Suprapubic skin (tissue), 4 donors: ENCODE measurements around the gene ILDR2. TPM values are rescaled to one million over a fixed set of nuclear protein-coding genes. Genes with fewer than 3 reads are reported as not detected.
A peak's percentile ranks its signal among the peaks of the same experiment; 100 is the strongest.

Experiments used
- DNase-seq, 2 donors: peaks; one replicate each; pipeline ENCODE4 v3.0.0-alpha.2; 2019; ENCODE audit warnings: low spot score in 2 of 2
- H3K27ac ChIP-seq: fragments of 200-600 bp; sonication (generic); one replicate; pipeline ENCODE4 v1.5.1; 2019
- H3K27me3 ChIP-seq: fragments of 200-600 bp; sonication (generic); one replicate; pipeline ENCODE4 v1.5.1; 2019
- H3K36me3 ChIP-seq: fragments of 200-600 bp; sonication (generic); one replicate; pipeline ENCODE4 v1.5.1; 2019
- H3K4me1 ChIP-seq: fragments of 200-600 bp; sonication (generic); one replicate; pipeline ENCODE4 v1.5.1; 2019
- H3K4me3 ChIP-seq: fragments of 200-600 bp; sonication (generic); one replicate; pipeline ENCODE4 v1.5.1; 2019; ENCODE audit warnings: mild to moderate bottlenecking
- H3K9me3 ChIP-seq: fragments of 200-600 bp; sonication (generic); one replicate; pipeline ENCODE4 v1.5.1; 2019
- CTCF ChIP-seq, 2 donors: fragments of 200-600 bp in 1 of 2; fragments of 450-650 bp in 1 of 2; sonication (generic) in 1 of 2; IDR thresholded peaks; one replicate each; pipeline ENCODE4 v1.5.1; 2016 to 2019; ENCODE audit warnings: antibody characterized with exemption in 2 of 2, mild to moderate bottlenecking in 1 of 2, moderate library complexity in 1 of 2
- EP300 ChIP-seq: sonication (generic); formaldehyde crosslinking; IDR thresholded peaks from one replicate; pipeline ENCODE4 v1.6.1; 2017; ENCODE audit warnings: antibody characterized with exemption
- POLR2A ChIP-seq, 2 donors: fragments of 450-650 bp; IDR thresholded peaks; one replicate each; pipeline ENCODE4 v1.6.1; 2017; ENCODE audit warnings: antibody characterized with exemption in 2 of 2, mild to moderate bottlenecking in 2 of 2, moderate library complexity in 2 of 2
- POLR2AphosphoS5 ChIP-seq, 3 donors: sonication (generic); formaldehyde crosslinking; IDR thresholded peaks; one replicate each; pipeline ENCODE4 v1.6.1; 2017; ENCODE audit warnings: antibody characterized with exemption in 3 of 3
- WGBS: methylation state at CpG from one replicate; pipeline ENCODE4 v1.1.5; 2018; 5-methylcytosine and 5-hydroxymethylcytosine counted together
- total RNA-seq, 4 donors: library from RNA; depleted of rRNA; stranded (reverse); fragments of >200 nt; gene quantifications; one replicate each; pipeline ENCODE4 v1.1.0, GENCODE V29; 2016

The ILDR2 gene
- total RNA-seq, 4 donors from 2014 or later: 0.47 to 0.70 (median 0.48) TPM; not detected in 1

GRCh38 chr1:166977951-166978350 is 2.6 kb upstream of the ILDR2 start:
- H3K9me3 ChIP-seq: no peaks in the 10 kb centered on the region
- DNase-seq: no peak
- H3K36me3 ChIP-seq: no peaks in the 10 kb centered on the region
- H3K27ac ChIP-seq: no peak overlapping the region
- TF ChIP-seq POLR2A (IDR thresholded peaks at IDR 0.05): no peak
- no peak for TF ChIP-seq EP300
- TF ChIP-seq CTCF (IDR thresholded peaks at IDR 0.05): no peak
- TF ChIP-seq POLR2AphosphoS5 (IDR thresholded peaks at IDR 0.05): no peak
- no peak overlapping the region for H3K4me3 ChIP-seq
- 90% methylated on average over 2 of the region's 2 CpGs for WGBS
- peaks cover 14% of the 10 kb centered on the region for H3K4me1 ChIP-seq
- H3K27me3 ChIP-seq: peaks cover 18% of the 10 kb centered on the region

- no peak for DNase-seq
- no peak for TF ChIP-seq EP300
- no peak for TF ChIP-seq CTCF (IDR thresholded peaks at IDR 0.05)
- TF ChIP-seq POLR2AphosphoS5 (IDR thresholded peaks at IDR 0.05): no peak
- TF ChIP-seq POLR2A (IDR thresholded peaks at IDR 0.05): no peak
- H3K36me3 ChIP-seq: no peaks in the 10 kb centered on the region
- H3K4me1 ChIP-seq: peaks cover 14% of the 10 kb centered on the region
- peak overlapping the region; percentile 54 for H3K4me3 ChIP-seq
- 2% methylated on average over 17 of the region's 17 CpGs for WGBS
- peaks cover 50% of the 10 kb centered on the region for H3K27me3 ChIP-seq
- no peaks in the 10 kb centered on the region for H3K9me3 ChIP-seq
- no peak overlapping the region for H3K27ac ChIP-seq
Observed at GRCh38 chr1:166974647-166975345, 544 bp downstream of the ILDR2 start.

- no peak for TF ChIP-seq POLR2AphosphoS5 (IDR thresholded peaks at IDR 0.05)
- no peak for TF ChIP-seq EP300
- TF ChIP-seq CTCF (IDR thresholded peaks at IDR 0.05): no peak
- no peak for TF ChIP-seq POLR2A (IDR thresholded peaks at IDR 0.05)
- no peak overlapping the region for H3K4me3 ChIP-seq
- H3K27ac ChIP-seq: no peak overlapping the region
- peaks cover 14% of the 10 kb centered on the region for H3K4me1 ChIP-seq
- WGBS: 39% methylated on average over 2 of the region's 2 CpGs
- H3K36me3 ChIP-seq: no peaks in the 10 kb centered on the region
- H3K9me3 ChIP-seq: no peaks in the 10 kb centered on the region
- no peak for DNase-seq
- H3K27me3 ChIP-seq: peaks cover 66% of the 10 kb centered on the region
Observed at GRCh38 chr1:166972826-166973225, 2.5 kb downstream of the ILDR2 start.

GRCh38 chr1:166972193-166972592 is 3.1 kb downstream of the ILDR2 start:
- peaks cover 70% of the 10 kb centered on the region for H3K27me3 ChIP-seq
- H3K36me3 ChIP-seq: no peaks in the 10 kb centered on the region
- no peak overlapping the region for H3K4me3 ChIP-seq
- WGBS: 35% methylated on average over 3 of the region's 3 CpGs
- TF ChIP-seq CTCF (IDR thresholded peaks at IDR 0.05): no peak
- TF ChIP-seq POLR2AphosphoS5 (IDR thresholded peaks at IDR 0.05): no peak
- no peak for TF ChIP-seq POLR2A (IDR thresholded peaks at IDR 0.05)
- TF ChIP-seq EP300: no peak
- no peaks in the 10 kb centered on the region for H3K9me3 ChIP-seq
- DNase-seq: no peak
- H3K4me1 ChIP-seq: peaks cover 14% of the 10 kb centered on the region
- H3K27ac ChIP-seq: no peak overlapping the region

GRCh38 chr1:166971252-166971651 is 4.1 kb downstream of the ILDR2 start:
- peaks cover 78% of the 10 kb centered on the region for H3K27me3 ChIP-seq
- DNase-seq: no peak
- no peaks in the 10 kb centered on the region for H3K36me3 ChIP-seq
- H3K4me3 ChIP-seq: no peak overlapping the region
- H3K4me1 ChIP-seq: peaks cover 13% of the 10 kb centered on the region
- H3K27ac ChIP-seq: no peak overlapping the region
- 74% methylated on average over 3 of the region's 3 CpGs for WGBS
- H3K9me3 ChIP-seq: no peaks in the 10 kb centered on the region
- no peak for TF ChIP-seq EP300
- no peak for TF ChIP-seq POLR2AphosphoS5 (IDR thresholded peaks at IDR 0.05)
- TF ChIP-seq POLR2A (IDR thresholded peaks at IDR 0.05): no peak
- no peak for TF ChIP-seq CTCF (IDR thresholded peaks at IDR 0.05)
